Smooth muscle cell (in vitro differentiated cells): ENCODE measurements around the gene ANKRD63. TPM values are rescaled to one million over a fixed set of nuclear protein-coding genes. Genes with fewer than 3 reads are reported as not detected.

Experiments used
- DNase-seq: peaks from one replicate; lab custom pipeline; 2025; ENCODE audit not compliant: unreplicated experiment; lab: John Stamatoyannopoulos, UW
- H2AFZ ChIP-seq: fragments of 200-600 bp; sonication (generic); 2 replicates; pipeline ENCODE4 v1.6.0; 2016; ENCODE audit warnings: antibody characterized with exemption, low read depth, mild to moderate bottlenecking
- H3F3A ChIP-seq: fragments of 200-600 bp; sonication (generic); 2 replicates; pipeline ENCODE4 v1.6.0; 2017; ENCODE audit warnings: antibody characterized with exemption, low read depth
- H3K27ac ChIP-seq: fragments of 200-600 bp; sonication (generic); 2 replicates; pipeline ENCODE4 v1.5.1; 2016; ENCODE audit warnings: low read depth, mild to moderate bottlenecking
- H3K27me3 ChIP-seq: fragments of 200-600 bp; sonication (generic); 2 replicates; pipeline ENCODE4 v1.6.1; 2016; ENCODE audit warnings: low read depth, mild to moderate bottlenecking
- H3K36me3 ChIP-seq: fragments of 200-600 bp; sonication (generic); 2 replicates; pipeline ENCODE4 v1.5.1; 2016; ENCODE audit warnings: low read depth
- H3K4me1 ChIP-seq: fragments of 200-600 bp; sonication (generic); 2 replicates; pipeline ENCODE4 v1.5.1; 2016; ENCODE audit warnings: low read depth
- H3K4me2 ChIP-seq: fragments of 200-600 bp; sonication (generic); 2 replicates; pipeline ENCODE4 v1.6.0; 2016; ENCODE audit warnings: mild to moderate bottlenecking
- H3K4me3 ChIP-seq: fragments of 200-600 bp; sonication (generic); 2 replicates; pipeline ENCODE4 v1.5.1; 2016; ENCODE audit warnings: mild to moderate bottlenecking
- H3K79me2 ChIP-seq: fragments of 200-600 bp; sonication (generic); 2 replicates; pipeline ENCODE4 v1.6.0; 2016; ENCODE audit warnings: low read depth, mild to moderate bottlenecking
- H3K9ac ChIP-seq: fragments of 200-600 bp; sonication (generic); 2 replicates; pipeline ENCODE4 v1.6.0; 2016; ENCODE audit warnings: low read depth
- H3K9me3 ChIP-seq: fragments of 200-600 bp; sonication (generic); replicated peaks from 2 replicates; pipeline ENCODE4 v1.5.1; 2016; ENCODE audit warnings: low read depth
- H4K20me1 ChIP-seq: fragments of 200-600 bp; sonication (generic); 2 replicates; pipeline ENCODE4 v1.6.0; 2016; ENCODE audit warnings: low read depth
- CTCF ChIP-seq: fragments of 200-600 bp; sonication (generic); IDR thresholded peaks from 2 replicates; pipeline ENCODE4 v1.5.1; 2017; ENCODE audit warnings: borderline replicate concordance, mild to moderate bottlenecking, antibody characterized with exemption; ENCODE audit not compliant: insufficient read depth, poor library complexity, severe bottlenecking
- WGBS: methylation state at CpG from one replicate; pipeline ENCODE4 v1.1.7; 2016; ENCODE audit warnings: low lambda C conversion rate; 5-methylcytosine and 5-hydroxymethylcytosine counted together
- polyA plus RNA-seq: library from polyadenylated mRNA; unstranded; fragments of >200 nt; fragmentation: Nextera tagmentation; extraction: Ambion mirVana; gene quantifications from 2 replicates; pipeline ENCODE4 v1.2.1, GENCODE V29; 2016
- total RNA-seq: library from RNA; depleted of rRNA; stranded (reverse); fragments of >200 nt; gene quantifications from 2 replicates; pipeline ENCODE4 v1.2.3, GENCODE V29; 2014

The ANKRD63 gene
- total and polyA plus RNA-seq, 2 experiments from 2014 or later = not detected

- H3K36me3 ChIP-seq = no peaks in the 10 kb centered on the region
- H3K4me2 ChIP-seq = no peak overlapping the region
- H3K4me3 ChIP-seq = no peak overlapping the region
- H3F3A ChIP-seq = no peaks in the 10 kb centered on the region
- H4K20me1 ChIP-seq = no peaks in the 10 kb centered on the region
- H3K9me3 ChIP-seq = no peaks in the 10 kb centered on the region
- WGBS = 60% methylated on average over 8 of the region's 8 CpGs
- H3K79me2 ChIP-seq = no peaks in the 10 kb centered on the region
- no peaks in the 10 kb centered on the region for H3K4me1 ChIP-seq
- no peak for TF ChIP-seq CTCF
- DNase-seq = no peak
- H3K27ac ChIP-seq = no peak overlapping the region
- H3K9ac ChIP-seq = no peak overlapping the region
- no peak overlapping the region for H2AFZ ChIP-seq
- H3K27me3 ChIP-seq = peaks cover 18% of the 10 kb centered on the region
Observed at GRCh38 chr15:40258544-40258943, 24.3 kb downstream of the ANKRD63 start.

- WGBS = 58% methylated on average over 9 of the region's 9 CpGs
Observed at GRCh38 chr15:40257656-40258450, 25.0 kb downstream of the ANKRD63 start.

GRCh38 chr15:40256638-40257235, 26.1 kb downstream of the ANKRD63 start:
- no peaks in the 10 kb centered on the region for H3K9me3 ChIP-seq
- H2AFZ ChIP-seq = no peak overlapping the region

More at GRCh38 chr15:40257656-40258450, 25.0 kb downstream of the ANKRD63 start:
- peaks cover 1% of the 10 kb centered on the region for H3K4me1 ChIP-seq
- no peak for TF ChIP-seq CTCF
- no peaks in the 10 kb centered on the region for H3K9me3 ChIP-seq
- DNase-seq = no peak
- no peaks in the 10 kb centered on the region for H3F3A ChIP-seq
- no peaks in the 10 kb centered on the region for H3K79me2 ChIP-seq
- no peak overlapping the region for H3K27ac ChIP-seq
- peaks cover 25% of the 10 kb centered on the region for H3K27me3 ChIP-seq
- no peak overlapping the region for H2AFZ ChIP-seq
- H3K4me2 ChIP-seq = no peak overlapping the region
- no peak overlapping the region for H3K4me3 ChIP-seq
- H3K36me3 ChIP-seq = no peaks in the 10 kb centered on the region
- no peaks in the 10 kb centered on the region for H4K20me1 ChIP-seq
- no peak overlapping the region for H3K9ac ChIP-seq

More at GRCh38 chr15:40256638-40257235, 26.1 kb downstream of the ANKRD63 start:
- no peaks in the 10 kb centered on the region for H3F3A ChIP-seq
- TF ChIP-seq CTCF = no peak
- WGBS = 72% methylated on average over 17 of the region's 17 CpGs
- H3K4me2 ChIP-seq = no peak overlapping the region
- H3K79me2 ChIP-seq = no peaks in the 10 kb centered on the region
- H4K20me1 ChIP-seq = no peaks in the 10 kb centered on the region
- no peak for DNase-seq
- H3K27ac ChIP-seq = no peak overlapping the region
- no peaks in the 10 kb centered on the region for H3K36me3 ChIP-seq
- H3K27me3 ChIP-seq = peaks cover 36% of the 10 kb centered on the region
- H3K4me1 ChIP-seq = peaks cover 7% of the 10 kb centered on the region
- no peak overlapping the region for H3K9ac ChIP-seq
- H3K4me3 ChIP-seq = no peak overlapping the region
